ENCODE results near the gene STEAP3. TPM values are rescaled to one million over a fixed set of nuclear protein-coding genes. Genes with fewer than 3 reads are reported as not detected.

The STEAP3 gene
- total RNA-seq, 2 donors from 2014 or later = 4.4 to 7.9 TPM

- Histone ChIP-seq H3K36me3 (ENCODE audit: control insufficient read depth, insufficient read depth, low read length) (no peaks in the 10 kb centered on the region), H3K9me3 (ENCODE audit: control insufficient read depth, low read length) (no peaks in the 10 kb centered on the region), H3K4me3 (ENCODE audit: low read length) (no peak overlapping the region), H3K27me3 (ENCODE audit: control insufficient read depth, insufficient read depth, low read length, poor library complexity, severe bottlenecking) (no peaks in the 10 kb centered on the region), H3K9ac (ENCODE audit: extremely low read depth, low read length, poor library complexity, severe bottlenecking) (no peak overlapping the region), H3K4me1 (ENCODE audit: control insufficient read depth, insufficient read depth, low read length) (no peaks in the 10 kb centered on the region), H3K27ac (ENCODE audit: low read depth, low read length) (no peak overlapping the region)
- no peak for TF ChIP-seq CTCF (conservative IDR thresholded peaks at IDR 0.05)
- Mint-ChIP-seq H3K27me3 (ENCODE audit: insufficient read depth) (no peaks in the 10 kb centered on the region), H3K9me3 (no peaks in the 10 kb centered on the region), H3K36me3 (ENCODE audit: low read depth) (no peaks in the 10 kb centered on the region), H3K4me3 (no peak overlapping the region), H3K4me1 (no peaks in the 10 kb centered on the region), H3K27ac (no peak overlapping the region)
- 89 to 100% methylated on average over 5 to 10 of the region's 10 CpGs for WGBS, 2 experiments (ENCODE audit: insufficient coverage in 1 of 2, insufficient read length in 1 of 2)
- peak; percentile 31 for DNase-seq
Measured at GRCh38 chr2:119283873-119284331, 60.3 kb downstream of the STEAP3 start.

DNA sequence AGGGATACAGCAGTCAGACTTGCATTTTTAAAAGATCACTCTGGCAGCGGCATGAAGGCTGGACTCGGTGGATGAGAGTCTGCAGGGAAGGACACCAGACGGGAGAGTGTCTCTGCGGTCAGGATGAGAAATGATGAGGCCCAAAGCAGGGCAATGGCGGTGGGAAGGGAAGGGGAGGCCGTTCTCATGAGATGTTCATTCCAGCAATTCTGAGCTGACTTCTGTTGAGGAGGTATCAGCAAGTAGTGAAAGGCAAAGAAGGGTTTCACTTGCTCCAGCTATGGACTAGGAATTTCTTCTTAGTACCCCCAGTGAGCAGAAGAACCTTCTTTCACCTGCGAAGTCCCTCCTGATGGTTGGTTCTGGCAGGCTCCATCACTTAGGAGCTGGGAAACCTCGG, 63.0 kb downstream of the STEAP3 start:
- H3K9me3 ChIP-seq (ENCODE audit: control insufficient read depth, low read length) = no peaks in the 10 kb centered on the region
- H3K36me3 ChIP-seq (ENCODE audit: control insufficient read depth, insufficient read depth, low read length) = no peaks in the 10 kb centered on the region
- H3K4me3 ChIP-seq (ENCODE audit: low read length) = no peak overlapping the region
- Mint-ChIP-seq H3K4me1 (peaks cover 3% of the 10 kb centered on the region), H3K36me3 (ENCODE audit: low read depth) (no peaks in the 10 kb centered on the region), H3K27ac (no peak overlapping the region), H3K27me3 (ENCODE audit: insufficient read depth) (peaks cover 5% of the 10 kb centered on the region), H3K9me3 (no peaks in the 10 kb centered on the region), H3K4me3 (no peak overlapping the region)
- no peak overlapping the region for H3K9ac ChIP-seq (ENCODE audit: extremely low read depth, low read length, poor library complexity, severe bottlenecking)
- TF ChIP-seq CTCF (conservative IDR thresholded peaks at IDR 0.05) = no peak
- no peak overlapping the region for H3K27ac ChIP-seq (ENCODE audit: low read depth, low read length)
- no peaks in the 10 kb centered on the region for H3K4me1 ChIP-seq (ENCODE audit: control insufficient read depth, insufficient read depth, low read length)
- DNase-seq = no peak
- whole genome bisulfite sequencing, 2 experiments (ENCODE audit: insufficient coverage in 1 of 2, insufficient read length in 1 of 2) = 84 to 88% methylated on average over 5 to 8 of the region's 8 CpGs
- H3K27me3 ChIP-seq (ENCODE audit: control insufficient read depth, insufficient read depth, low read length, poor library complexity, severe bottlenecking) = no peaks in the 10 kb centered on the region

DNA sequence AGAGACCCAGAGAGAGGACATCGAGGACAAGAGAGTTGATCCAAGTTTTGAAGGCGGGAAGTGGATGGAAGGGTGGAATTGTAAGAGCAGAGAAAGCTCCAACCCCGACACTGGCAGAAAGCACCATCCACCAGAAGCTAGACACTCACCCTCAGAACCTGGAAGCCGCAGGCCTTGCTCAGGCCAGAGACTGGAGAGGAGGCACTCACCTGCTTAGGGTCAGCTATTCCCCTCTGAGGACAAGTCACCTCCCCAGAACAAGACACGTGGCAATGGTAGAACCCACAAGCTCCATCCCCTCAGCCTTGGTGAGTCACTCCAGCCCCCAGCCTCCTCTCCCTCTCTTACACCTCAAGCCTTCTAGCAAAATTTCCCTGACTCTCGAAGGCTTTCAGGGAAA, 64.9 kb downstream of the STEAP3 start:
- Mint-ChIP-seq H3K4me1 (peaks cover 7% of the 10 kb centered on the region), H3K36me3 (ENCODE audit: low read depth) (no peaks in the 10 kb centered on the region), H3K27ac (no peak overlapping the region), H3K27me3 (ENCODE audit: insufficient read depth) (peaks cover 8% of the 10 kb centered on the region), H3K4me3 (no peak overlapping the region), H3K9me3 (no peaks in the 10 kb centered on the region)
- H3K9me3 ChIP-seq (ENCODE audit: control insufficient read depth, low read length) = no peaks in the 10 kb centered on the region
- H3K4me3 ChIP-seq (ENCODE audit: low read length) = no peak overlapping the region
- no peak overlapping the region for H3K9ac ChIP-seq (ENCODE audit: extremely low read depth, low read length, poor library complexity, severe bottlenecking)
- H3K27ac ChIP-seq (ENCODE audit: low read depth, low read length) = no peak overlapping the region
- DNase-seq = no peak
- no peak for TF ChIP-seq CTCF (conservative IDR thresholded peaks at IDR 0.05)
- H3K4me1 ChIP-seq (ENCODE audit: control insufficient read depth, insufficient read depth, low read length) = no peaks in the 10 kb centered on the region
- H3K36me3 ChIP-seq (ENCODE audit: control insufficient read depth, insufficient read depth, low read length) = no peaks in the 10 kb centered on the region
- no peaks in the 10 kb centered on the region for H3K27me3 ChIP-seq (ENCODE audit: control insufficient read depth, insufficient read depth, low read length, poor library complexity, severe bottlenecking)
- WGBS, 2 experiments (ENCODE audit: insufficient coverage in 1 of 2, insufficient read length in 1 of 2) = 82 to 89% methylated on average over 3 to 6 of the region's 6 CpGs
